Anterior cingulate cortex (tissue), 58 donors: ENCODE measurements around the gene GOLGA6C.
A peak's percentile ranks its signal among the peaks of the same experiment; 100 is the strongest.
"Not testable (repeated sequence)": the region's sequence is repeated elsewhere in the genome, so short reads cannot be mapped to it uniquely, and the experiment has no call there.

ENCODE experiments used
- DNase-seq, 58 donors: peaks; one replicate each; lab custom pipeline; 2025; lab: John Stamatoyannopoulos, UW

Gene GOLGA6C, protein sequence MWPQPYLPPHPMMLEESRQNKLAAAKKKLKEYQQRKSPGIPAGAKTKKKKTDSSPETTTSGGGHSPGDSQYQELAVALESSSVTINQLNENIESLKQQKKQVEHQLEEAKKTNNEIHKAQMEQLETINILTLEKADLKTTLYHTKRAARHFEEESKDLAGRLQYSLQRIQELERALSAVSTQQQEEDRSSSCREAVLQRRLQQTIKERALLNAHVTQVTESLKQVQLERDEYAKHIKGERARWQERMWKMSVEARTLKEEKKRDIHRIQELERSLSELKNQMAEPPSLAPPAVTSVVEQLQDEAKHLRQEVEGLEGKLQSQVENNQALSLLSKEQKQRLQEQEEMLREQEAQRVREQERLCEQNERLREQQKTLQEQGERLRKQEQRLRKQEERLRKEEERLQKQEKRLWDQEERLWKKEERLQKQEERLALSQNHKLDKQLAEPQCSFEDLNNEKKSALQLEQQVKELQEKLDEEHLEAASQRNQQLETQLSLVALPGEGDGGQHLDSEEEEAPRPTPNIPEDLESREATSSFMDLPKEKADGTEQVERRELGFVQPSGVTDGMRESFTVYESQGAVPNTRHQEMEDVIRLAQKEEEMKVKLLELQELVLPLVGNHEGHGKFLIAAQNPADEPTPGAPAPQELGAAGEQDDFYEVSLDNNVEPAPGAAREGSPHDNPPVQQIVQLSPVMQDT

DNA sequence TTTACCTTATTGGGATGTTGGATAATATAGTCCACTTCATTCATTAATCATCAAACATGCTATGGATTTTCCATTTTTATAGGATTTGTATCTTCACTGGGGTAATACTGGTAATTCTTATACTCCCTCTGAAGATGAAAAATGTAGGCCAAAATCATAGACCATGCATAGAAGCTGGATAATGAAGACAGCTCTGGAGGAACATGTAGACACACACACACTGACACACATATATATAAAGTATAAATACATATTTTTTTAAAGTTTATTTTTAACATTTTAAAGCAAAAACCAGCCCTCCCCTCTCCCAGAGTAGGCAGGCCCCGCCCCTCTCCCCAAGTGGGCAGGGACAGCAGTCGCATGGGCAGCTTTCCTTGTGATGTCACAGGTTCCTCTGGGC is at the start of gene GOLGA6C:
TSS of gene GOLGA6C (plus strand) at position 301 of the 400 bp plus-strand sequence. CDS start 265 bp downstream, outside the sequence.
- not testable (repeated sequence) for DNase-seq

DNA sequence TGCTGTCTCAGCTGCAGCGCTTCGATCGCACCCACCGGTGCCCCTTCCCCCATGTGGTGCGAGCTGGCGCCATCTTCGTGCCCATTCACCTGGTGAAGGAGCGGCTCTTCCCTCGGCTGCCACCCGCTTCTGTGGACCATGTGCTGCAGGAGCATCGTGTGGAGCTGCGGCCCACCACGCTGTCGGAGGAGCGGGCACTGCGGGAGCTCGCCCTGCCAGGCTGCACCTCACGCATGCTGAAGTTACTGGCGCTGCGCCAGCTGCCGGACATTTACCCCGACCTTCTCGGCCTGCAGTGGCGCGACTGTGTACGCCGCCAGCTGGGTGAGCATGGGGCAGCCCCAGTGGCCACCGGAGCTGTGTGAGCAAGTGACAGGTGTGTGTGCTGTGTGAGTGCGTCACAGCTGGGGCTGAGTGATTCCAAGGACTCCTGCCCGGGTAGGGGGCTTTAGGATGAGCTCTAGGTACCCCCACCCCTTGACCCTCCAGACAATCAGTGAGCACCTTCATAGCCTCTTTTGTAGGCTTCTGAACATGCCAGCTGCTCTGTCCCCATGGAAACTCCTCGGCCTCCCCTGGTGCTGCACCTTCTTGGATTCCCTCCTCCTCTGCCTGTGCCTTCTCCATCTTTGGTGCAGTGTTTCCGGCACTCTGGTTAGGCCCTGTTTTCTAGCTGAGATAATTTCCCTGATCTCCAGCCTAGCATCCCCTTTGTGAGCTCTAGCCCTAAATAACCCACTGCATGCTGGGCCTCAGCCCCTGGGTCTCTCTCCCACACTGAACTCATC is 49.4 kb upstream of the GOLGA6C start:
- DNase-seq = peak in 6 of 58 donors; percentile 8 to 48 (median 12)

DNA sequence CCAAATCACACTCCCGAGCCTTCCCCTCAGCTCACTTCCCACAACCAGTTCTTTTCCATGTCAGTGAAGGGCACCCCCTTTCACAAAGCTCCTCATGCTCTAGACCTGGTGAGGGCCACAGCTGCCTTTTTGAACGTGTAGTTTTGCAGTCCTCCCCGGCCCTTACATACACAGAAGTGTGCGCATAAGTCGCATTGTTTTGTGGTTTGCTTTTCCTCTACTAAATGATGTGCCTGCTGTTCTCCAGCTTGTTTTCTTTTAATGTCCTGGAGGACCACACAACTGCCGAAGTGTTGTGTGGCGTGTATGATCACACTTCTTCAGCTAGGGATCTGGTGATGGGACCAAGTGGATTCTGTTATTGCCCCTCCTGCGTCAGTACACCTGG is 48.9 kb upstream of the GOLGA6C start:
- no peak for DNase-seq

DNA sequence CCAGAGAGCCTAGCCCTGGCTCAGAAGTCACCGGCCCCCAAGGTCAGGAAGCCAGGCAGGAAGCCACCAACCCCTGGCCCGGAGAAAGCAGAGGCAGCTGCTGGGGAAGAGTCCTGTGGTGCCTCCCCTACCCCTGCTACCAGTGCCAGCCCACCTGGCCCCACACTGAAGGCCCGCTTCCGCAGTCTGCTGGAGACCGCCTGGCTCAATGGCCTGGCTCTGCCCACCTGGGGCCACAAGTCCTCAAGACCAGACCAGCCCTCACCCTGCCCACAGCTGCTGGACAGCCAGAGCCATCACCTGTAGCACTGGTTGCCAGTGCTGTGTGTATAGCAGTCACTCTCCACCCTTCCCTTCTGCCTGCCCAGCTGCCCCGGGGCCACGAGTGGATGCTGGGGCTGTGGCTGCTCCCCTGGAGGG is 47.3 kb upstream of the GOLGA6C start:
- DNase-seq = no peak

DNA sequence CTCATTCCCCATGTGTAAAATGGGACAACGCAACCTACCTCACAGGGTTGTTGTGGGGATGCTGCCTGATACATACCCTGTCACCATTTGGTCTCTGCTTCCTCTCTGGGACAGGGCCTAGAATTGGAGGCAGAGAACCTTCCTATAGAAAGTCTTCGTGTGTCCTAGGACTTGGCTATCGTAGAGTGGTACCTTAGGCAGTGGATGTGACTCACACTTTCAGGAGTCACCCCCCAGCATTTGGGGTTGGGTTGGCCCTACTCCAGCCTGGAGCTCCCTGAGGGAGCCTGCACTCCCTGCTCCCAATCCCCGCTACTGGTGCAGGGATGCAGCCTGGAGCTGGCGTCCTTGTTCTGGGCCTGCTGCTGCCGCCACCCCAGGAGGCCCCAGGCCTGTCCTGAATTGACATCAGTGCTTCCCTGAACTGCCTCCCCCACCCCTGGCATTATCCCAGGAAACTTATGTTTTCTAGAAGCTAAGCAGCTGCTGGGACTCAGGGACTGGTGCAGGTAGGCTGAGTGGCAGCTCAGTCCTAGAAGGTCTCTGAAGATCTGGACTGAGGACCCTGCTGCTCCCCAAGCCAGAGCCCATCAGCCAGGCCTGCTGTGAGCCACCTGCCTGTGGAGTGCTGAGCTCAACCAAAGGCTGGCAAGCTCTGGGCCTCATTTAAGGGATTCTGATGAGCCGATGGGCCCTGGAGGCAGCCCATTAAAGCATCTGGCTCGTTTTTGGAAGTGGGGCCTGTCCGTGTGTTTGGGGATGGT is 46.5 kb upstream of the GOLGA6C start:
- DNase-seq = no peak

DNA sequence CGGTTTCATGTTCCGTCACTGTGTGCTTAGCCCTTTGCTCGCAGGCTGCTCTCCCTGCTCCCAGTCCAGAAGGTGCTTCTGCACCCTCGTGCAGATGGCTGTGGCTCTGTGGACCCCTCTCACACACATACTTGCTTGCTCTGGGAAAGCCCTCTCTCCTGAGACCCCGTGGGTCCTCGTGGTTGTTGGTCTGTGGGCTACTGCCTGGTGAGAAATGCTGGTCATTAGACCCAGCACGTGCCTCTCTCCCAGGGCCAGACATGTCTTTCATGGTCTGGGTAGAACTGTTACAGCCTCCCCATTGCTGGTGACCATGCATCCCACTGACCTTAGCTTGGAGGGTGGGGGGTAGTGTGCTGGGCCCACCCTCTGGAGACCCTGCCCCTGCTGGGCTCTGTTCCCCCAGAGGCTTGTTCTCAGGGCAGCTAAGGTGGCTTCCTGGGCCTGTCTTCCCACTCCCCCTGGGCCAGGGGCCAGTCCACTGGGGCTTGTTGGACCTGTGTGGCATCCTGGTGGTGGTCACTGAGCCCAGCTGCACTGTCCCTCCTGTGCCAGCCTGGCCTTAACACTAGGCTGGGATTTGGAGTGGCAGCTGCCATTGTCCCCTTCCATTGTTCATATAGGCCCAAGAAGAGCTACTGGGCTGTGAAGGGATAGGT is 45.8 kb upstream of the GOLGA6C start:
- DNase-seq = no peak

DNA sequence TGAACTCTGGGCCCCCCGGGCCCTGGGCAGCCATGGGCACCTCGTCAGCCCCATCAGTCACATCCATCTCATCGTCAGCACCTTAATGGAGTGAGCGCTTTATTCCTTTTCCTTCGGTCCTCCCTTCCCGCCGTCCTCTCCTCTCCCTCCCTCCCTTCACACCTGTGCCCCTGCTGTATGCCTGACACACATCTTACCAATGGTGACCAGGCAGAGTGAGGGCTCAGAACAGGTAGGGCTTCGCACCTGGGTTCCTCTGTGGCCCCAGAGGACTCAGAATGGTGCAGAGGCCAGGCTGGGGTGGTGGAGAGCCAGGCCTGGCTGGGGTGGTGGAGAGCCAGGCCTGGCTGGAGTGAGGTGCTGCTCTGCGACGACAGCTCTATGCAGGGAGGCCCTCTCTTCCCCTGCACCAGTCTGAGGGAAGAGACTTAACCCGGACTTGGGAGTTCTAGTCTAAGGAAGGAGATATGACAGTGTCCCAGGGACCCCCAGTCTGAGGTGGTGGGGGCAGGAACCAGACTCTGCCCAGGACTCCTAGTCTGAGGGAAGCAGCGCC is 44.8 kb upstream of the GOLGA6C start:
- no peak for DNase-seq

DNA sequence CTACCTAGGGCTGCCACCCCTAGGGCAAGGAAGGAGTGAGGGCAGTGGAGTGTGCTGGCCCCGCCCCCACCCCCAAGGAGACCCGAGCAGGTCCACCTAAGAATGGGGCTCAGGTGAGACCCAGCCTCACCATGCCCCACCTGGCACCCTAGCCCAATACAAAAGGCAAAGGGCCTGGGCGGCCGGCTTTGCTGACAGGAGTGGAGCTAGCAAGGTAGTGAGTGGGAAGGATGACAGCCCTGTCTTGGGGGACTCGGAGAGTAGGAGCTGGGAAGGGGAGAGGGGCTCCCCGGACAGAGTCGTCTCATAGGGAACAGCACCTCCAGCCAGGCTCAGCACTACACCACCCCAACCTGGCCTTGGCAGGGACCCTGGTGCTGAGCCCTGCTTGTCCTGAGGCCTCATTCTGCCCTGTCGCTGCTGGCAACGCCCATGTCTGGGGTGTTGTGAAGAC is 44.3 kb upstream of the GOLGA6C start:
- DNase-seq = no peak

DNA sequence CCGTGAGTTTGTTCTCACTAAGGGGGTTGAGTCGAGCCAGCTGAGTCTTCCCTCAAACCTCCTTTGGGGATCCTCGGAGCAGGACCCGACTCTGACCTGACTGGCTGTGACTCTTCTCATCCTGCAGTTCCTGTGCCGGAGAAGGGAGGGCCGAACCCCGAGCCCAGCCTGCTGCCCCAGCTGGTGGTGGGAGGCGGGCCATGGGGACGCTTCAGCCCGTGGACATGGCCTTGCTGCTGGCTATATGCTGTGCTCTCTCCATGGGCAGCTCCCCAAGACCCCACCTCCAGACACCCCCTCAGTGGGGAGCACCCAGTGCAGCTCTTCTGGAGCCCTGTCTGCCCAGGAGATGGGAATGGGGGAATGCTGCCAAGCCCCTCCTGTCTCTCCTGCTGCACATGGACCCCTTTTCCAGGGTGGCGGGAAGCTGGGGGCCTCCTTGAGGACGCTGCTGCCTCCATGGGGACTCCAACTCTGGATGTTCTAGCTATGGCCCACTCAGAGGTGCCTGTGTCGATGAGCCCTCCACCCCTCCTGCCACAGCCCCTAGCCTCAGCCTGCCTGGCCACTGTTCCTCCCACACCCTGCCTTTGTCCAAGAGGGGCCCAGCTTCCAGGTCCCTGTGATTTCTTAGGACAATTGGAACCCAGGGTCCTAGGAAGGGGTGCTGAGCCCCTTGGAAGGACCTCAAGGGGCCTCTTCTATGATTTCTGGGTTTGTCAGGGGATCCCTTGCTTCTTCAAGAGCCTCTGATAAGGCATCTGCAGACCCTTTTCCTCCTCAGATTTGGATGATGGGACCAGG is 43.6 kb upstream of the GOLGA6C start:
- no peak for DNase-seq

DNA sequence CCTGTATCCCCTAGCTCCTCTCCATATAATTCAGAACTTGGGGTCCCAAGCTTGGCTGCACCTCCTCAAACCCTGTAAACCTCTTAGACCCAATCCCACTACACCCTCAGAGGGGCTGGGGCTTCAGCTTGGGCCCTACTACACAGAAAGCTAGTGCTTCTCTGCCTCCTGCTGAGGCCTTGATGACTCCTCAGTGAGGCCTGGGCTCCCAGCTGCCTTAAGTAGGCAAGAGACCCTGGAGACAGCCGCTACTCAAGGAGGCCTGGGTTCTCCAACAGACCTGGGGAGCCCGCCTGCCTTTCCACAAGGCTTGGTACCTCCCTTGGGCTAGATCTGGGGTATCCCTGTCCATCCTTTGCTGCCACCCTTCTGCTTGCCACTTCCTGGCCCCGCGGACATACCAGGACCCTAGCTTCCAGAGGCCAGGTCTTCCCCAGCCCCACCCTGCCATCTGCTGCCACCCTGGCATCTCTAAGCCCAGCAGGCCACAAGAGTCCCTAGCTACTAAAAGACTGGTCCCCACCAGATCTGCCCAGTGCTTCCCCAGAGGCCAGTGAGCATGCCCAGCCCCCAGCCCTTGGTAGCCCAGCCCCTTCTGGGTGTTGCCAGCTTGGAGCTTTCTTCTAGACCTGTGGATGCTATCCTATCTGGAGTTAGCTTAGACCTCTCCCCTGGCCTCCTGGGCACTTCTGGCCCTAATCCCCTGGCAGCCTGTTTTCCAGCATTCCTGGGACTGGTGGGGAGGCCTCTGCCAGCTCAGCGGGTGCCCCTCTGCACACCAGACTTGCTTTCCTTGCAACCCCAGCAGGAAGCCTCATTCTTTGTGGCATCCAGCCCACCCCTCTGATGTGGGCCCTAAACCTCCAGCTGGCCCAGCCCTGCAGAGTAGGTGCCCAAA is 42.8 kb upstream of the GOLGA6C start:
- DNase-seq = no peak

DNA sequence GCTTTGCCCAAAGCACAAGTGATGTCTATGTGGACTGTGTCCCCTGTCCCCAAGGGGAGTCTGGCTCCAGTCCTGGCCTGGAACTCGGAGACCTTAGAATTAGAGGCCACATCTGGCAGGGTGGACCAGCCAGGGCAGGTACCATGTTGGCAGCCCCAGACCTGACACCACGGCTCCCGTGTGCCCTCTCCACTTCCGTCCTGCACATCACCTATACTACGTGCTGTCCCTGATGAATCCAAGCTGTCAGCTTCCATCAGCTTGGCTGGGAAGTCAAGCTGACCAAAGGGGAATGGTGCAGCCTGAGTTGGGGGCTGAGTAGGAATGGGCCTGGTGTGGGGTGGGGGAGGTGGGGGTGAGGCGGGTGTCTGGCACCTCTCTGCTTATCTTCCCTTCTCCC is 41.1 kb upstream of the GOLGA6C start:
- DNase-seq = no peak

DNA sequence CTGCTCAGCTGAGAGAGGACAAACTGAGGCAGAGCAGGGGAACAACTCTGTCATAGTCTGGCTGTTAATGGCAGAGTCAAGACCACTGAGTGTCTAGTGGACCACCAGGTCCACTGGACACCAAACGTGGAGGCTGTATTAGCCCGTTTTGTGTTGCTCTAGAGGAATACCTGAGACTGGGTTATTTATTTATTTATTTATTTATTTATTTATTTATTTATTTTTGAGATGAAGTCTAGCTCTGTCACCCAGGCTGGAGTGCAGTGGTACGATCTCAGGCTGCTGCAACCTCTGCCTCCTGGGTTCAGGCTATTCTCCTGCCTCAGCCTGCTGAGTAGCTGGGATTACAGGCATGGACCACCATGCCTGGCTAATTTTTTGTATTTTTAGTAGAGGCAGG is 40.6 kb upstream of the GOLGA6C start:
- DNase-seq = not testable (repeated sequence)

DNA sequence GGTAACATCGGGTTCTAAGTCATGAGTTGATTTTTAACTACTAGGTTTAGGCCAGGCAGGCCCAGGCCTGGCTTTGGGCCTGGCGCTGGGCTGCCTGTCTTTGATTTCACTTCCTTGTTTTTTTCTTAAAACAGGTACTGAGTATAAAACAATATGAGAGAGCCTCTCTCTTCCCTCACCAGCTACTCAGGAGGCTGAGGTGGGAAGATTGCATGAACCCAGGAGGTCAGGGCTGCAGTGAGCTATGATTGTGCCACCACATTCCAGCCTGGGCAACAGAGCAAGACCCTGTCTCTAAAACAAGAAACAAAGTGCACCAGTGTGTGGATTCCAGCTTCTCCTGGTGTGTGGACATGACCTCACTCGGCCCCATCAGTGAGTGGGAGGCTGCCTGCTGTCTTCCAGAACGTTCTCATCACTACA is 38.6 kb upstream of the GOLGA6C start:
- DNase-seq = not testable (repeated sequence)

DNA sequence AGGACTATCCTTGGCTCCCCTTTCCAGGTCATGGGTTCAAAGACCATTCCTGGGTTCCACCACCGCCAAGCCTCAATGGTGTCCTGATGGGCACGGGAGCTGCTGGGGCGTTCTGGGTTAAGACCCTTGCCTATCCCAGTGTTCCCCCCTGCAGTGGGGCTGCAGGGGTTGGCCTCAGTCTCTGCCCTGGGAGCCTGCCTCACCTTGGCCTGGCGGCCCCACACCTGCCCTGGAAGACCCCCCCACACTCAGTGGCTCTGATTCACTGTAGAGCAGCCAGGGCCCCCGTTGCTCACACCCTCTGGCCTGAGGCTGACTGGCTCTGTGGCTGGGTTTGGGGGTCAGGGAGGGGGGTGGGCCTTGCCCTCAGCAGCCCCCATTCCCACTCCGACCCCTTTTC is 34.4 kb upstream of the GOLGA6C start:
- DNase-seq = no peak

DNA sequence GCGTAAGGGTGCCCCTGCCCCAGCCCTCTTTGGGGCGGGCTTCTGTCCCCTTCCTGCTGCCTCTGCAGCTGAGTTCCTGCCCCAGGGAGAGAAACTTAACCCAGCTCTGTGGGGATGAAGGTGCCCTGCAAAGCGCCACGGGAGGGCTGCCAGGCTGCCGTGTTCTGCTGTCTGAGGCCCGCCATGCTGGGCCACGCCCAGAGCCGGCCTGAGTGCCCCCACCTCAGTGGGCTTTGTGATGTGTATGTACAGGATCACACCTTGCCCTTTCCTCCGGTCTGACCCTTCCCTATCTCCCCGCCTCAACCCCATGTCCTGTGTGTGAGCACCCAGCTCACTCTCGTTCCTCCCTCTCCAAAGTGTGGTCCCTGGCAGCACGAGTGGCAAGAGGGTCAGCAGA is 33.9 kb upstream of the GOLGA6C start:
- no peak for DNase-seq

DNA sequence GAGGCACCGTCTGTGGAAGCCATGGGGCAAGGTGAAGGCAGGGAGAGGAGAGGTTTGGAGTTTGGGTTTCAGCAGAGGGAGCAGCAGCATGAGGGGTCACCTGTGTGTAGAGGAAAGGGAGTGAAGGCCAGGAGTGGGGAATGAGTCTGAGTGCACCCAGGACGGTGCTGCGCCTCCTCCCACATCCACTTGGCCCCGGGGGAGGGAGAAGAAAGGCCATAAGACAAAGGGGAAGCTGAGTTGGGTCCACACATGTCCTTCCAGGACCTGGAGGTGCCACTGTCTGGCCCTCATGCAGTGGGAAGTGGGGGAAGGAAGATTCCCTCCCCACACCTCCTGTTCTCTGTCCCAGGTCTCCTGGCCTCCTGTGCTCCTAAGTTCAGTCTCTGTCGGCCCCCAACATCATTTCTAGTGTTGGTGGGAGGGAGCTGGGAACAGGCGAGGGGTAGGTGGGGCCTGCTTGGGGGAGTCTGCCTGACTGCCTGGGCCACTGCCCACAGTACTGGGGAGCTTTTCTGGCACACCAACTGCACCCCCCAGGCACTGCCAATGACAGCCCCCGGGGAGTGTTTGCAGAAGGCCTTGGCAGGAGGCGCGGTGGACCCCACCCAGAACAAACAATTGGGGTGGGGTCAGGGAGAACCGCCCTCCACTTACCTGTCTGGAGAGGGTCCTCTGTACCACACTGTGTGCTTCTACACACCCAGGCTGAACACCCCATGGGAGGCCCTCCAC is 32.9 kb upstream of the GOLGA6C start:
- not testable (repeated sequence) for DNase-seq
